ENCODE data around the gene SHANK2.

Gene SHANK2

GRCh38 chr11:71294846-71295600 lies 42.6 kb upstream of the SHANK2 start:
- Histone ChIP-seq H3K36me3 (ENCODE audit: low read length) (no peaks in the 10 kb centered on the region), H3K4me3 (ENCODE audit: insufficient read depth, low read length, poor library complexity, severe bottlenecking) (no peak overlapping the region), H4K20me1 (ENCODE audit: low read depth, low read length) (no peaks in the 10 kb centered on the region), H3K9me3 (ENCODE audit: insufficient read depth, low read length) (peaks cover 4% of the 10 kb centered on the region; the same call in 1 of the 2 replicates), H3K4me2 (ENCODE audit: low read depth, low read length, poor library complexity, severe bottlenecking) (no peak overlapping the region), H3K27ac (ENCODE audit: low read depth, low read length) (no peak overlapping the region), H3K9ac (ENCODE audit: low read length) (no peak overlapping the region), H3K79me2 (ENCODE audit: insufficient read depth, low read length) (no peaks in the 10 kb centered on the region), H3K9me2 (replicated peaks; ENCODE audit: insufficient read depth, low read length) (no peaks in the 10 kb centered on the region), H3F3A (ENCODE audit: insufficient read depth) (no peaks in the 10 kb centered on the region), H3K27me3 (ENCODE audit: low read length) (no peaks in the 10 kb centered on the region), H2AFZ (ENCODE audit: low read depth, low read length, severe bottlenecking) (no peak overlapping the region)
- TF ChIP-seq EZH2phosphoT487 (conservative IDR thresholded peaks at IDR 0.05; ENCODE audit: low read length), result no peak
- no peak for TF ChIP-seq CTCF (IDR thresholded peaks at IDR 0.05; ENCODE audit: insufficient read depth, low read length, poor library complexity, severe bottlenecking)

- Histone ChIP-seq H3K4me2 (ENCODE audit: low read depth, low read length, poor library complexity, severe bottlenecking) (no peak overlapping the region), H3K9me3 (ENCODE audit: insufficient read depth, low read length) (peaks cover 8% of the 10 kb centered on the region; the same call in 1 of the 2 replicates), H3K9ac (ENCODE audit: low read length) (no peak overlapping the region), H4K20me1 (ENCODE audit: low read depth, low read length) (no peaks in the 10 kb centered on the region), H3K27me3 (ENCODE audit: low read length) (no peaks in the 10 kb centered on the region), H3K79me2 (ENCODE audit: insufficient read depth, low read length) (no peaks in the 10 kb centered on the region), H3F3A (ENCODE audit: insufficient read depth) (no peaks in the 10 kb centered on the region), H3K4me3 (ENCODE audit: insufficient read depth, low read length, poor library complexity, severe bottlenecking) (no peak overlapping the region), H2AFZ (ENCODE audit: low read depth, low read length, severe bottlenecking) (no peak overlapping the region), H3K27ac (ENCODE audit: low read depth, low read length) (no peak overlapping the region), H3K36me3 (ENCODE audit: low read length) (no peaks in the 10 kb centered on the region), H3K9me2 (replicated peaks; ENCODE audit: insufficient read depth, low read length) (no peaks in the 10 kb centered on the region)
- TF ChIP-seq EZH2phosphoT487 (conservative IDR thresholded peaks at IDR 0.05; ENCODE audit: low read length), result no peak
- TF ChIP-seq CTCF (IDR thresholded peaks at IDR 0.05; ENCODE audit: insufficient read depth, low read length, poor library complexity, severe bottlenecking), result no peak
Measured at GRCh38 chr11:71293961-71294782, 41.8 kb upstream of the SHANK2 start.

GRCh38 chr11:71286701-71287643 lies 34.6 kb upstream of the SHANK2 start:
- H3K36me3 ChIP-seq (ENCODE audit: low read length), result no peaks in the 10 kb centered on the region
- H3K9me2 ChIP-seq (replicated peaks; ENCODE audit: insufficient read depth, low read length), result no peaks in the 10 kb centered on the region
- no peak overlapping the region for H3K4me2 ChIP-seq (ENCODE audit: low read depth, low read length, poor library complexity, severe bottlenecking)
- H3F3A ChIP-seq (ENCODE audit: insufficient read depth), result no peaks in the 10 kb centered on the region
- no peak for TF ChIP-seq EZH2phosphoT487 (conservative IDR thresholded peaks at IDR 0.05; ENCODE audit: low read length)
- no peak overlapping the region for H2AFZ ChIP-seq (ENCODE audit: low read depth, low read length, severe bottlenecking)
- H4K20me1 ChIP-seq (ENCODE audit: low read depth, low read length), result no peaks in the 10 kb centered on the region
- no peak overlapping the region for H3K4me3 ChIP-seq (ENCODE audit: insufficient read depth, low read length, poor library complexity, severe bottlenecking)
- no peaks in the 10 kb centered on the region for H3K79me2 ChIP-seq (ENCODE audit: insufficient read depth, low read length)
- no peaks in the 10 kb centered on the region for H3K27me3 ChIP-seq (ENCODE audit: low read length)
- H3K9ac ChIP-seq (ENCODE audit: low read length), result no peak overlapping the region
- no peak overlapping the region for H3K27ac ChIP-seq (ENCODE audit: low read depth, low read length)
- H3K9me3 ChIP-seq (ENCODE audit: insufficient read depth, low read length), result peaks cover 8% of the 10 kb centered on the region; the same call in 1 of the 2 replicates
